ENCODE results near the gene CNFN. TPM values are rescaled to one million over a fixed set of nuclear protein-coding genes. Genes with fewer than 3 reads are reported as not detected.
"Not testable (repeated sequence)": the region's sequence is repeated elsewhere in the genome, so short reads cannot be mapped to it uniquely, and the experiment has no call there.

CNFN gene
- total RNA-seq, 4 donors from 2014 or later = 5.0 TPM; not detected in 3

DNA sequence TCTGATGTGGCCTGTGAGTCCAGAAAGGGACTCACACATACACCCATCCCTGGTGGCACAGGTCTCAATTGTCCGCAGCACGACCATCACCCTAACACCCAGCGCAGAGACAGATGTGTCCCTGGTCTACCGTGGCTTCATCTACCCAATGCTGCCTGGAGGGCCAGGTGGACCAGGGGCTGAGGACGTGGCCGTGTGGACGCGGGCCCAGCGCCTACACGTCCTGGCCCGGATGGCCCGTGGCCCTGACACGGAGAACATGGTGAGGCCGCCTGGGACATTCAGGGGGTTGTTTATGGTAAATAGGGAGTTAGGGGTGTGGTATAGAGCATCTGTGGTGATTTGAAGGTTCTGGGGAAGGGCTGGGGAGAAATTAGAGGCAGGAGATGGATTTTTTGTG lies 41.9 kb downstream of the CNFN start:
- H3K9me3 ChIP-seq = no peaks in the 10 kb centered on the region
- TF ChIP-seq, protein P1, sequence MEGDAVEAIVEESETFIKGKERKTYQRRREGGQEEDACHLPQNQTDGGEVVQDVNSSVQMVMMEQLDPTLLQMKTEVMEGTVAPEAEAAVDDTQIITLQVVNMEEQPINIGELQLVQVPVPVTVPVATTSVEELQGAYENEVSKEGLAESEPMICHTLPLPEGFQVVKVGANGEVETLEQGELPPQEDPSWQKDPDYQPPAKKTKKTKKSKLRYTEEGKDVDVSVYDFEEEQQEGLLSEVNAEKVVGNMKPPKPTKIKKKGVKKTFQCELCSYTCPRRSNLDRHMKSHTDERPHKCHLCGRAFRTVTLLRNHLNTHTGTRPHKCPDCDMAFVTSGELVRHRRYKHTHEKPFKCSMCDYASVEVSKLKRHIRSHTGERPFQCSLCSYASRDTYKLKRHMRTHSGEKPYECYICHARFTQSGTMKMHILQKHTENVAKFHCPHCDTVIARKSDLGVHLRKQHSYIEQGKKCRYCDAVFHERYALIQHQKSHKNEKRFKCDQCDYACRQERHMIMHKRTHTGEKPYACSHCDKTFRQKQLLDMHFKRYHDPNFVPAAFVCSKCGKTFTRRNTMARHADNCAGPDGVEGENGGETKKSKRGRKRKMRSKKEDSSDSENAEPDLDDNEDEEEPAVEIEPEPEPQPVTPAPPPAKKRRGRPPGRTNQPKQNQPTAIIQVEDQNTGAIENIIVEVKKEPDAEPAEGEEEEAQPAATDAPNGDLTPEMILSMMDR (IDR thresholded peaks at IDR 0.05) = no peak
- no peak for TF ChIP-seq EP300 (IDR thresholded peaks at IDR 0.05)
- no peak for TF ChIP-seq POLR2A (IDR thresholded peaks at IDR 0.05)
- H3K4me3 ChIP-seq = no peak overlapping the region
- no peaks in the 10 kb centered on the region for H3K4me1 ChIP-seq
- no peaks in the 10 kb centered on the region for H3K27me3 ChIP-seq
- H3K36me3 ChIP-seq = peaks cover 0 to 93% (median 0%) of the 10 kb centered on the region in 3 donors
- H3K27ac ChIP-seq = no peak overlapping the region
- DNase-seq (ENCODE audit: low spot score in 2 of 2) = no peak
- WGBS, 2 donors = 93 to 99% methylated on average over 14 of the region's 14 CpGs

DNA sequence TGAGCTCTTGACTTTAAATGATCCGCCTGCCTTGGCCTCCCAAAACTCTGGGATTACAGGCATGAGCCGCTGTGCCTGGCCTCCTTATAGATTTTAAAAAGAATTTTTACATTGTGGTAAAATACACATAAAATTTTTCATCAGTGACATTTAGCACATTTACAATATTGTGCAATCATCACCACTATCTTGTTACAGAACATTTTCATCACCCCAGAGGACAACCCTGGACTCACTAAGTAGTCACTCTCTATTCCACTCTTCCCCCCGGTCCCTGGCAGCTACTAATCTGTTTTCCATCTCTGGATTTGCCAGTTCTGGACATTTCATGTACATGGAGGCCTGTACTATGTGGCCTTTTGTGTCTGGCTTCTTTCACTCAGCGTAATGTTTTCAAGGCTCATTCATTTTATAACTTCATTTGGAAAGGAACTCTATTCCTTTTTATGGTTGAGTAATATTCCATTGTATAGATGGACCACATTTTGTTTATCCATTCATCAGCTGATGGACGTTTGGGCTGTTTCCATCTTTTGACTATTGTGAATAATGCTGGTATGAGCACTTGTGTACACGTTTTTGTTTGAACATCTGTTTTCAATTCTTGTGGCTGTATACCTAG lies 44.8 kb downstream of the CNFN start:
- Histone ChIP-seq H3K9me3 (no peaks in the 10 kb centered on the region), H3K4me1 (no peaks in the 10 kb centered on the region), H3K4me3 (no peak overlapping the region), H3K36me3 (peaks cover 0 to 85% (median 2%) of the 10 kb centered on the region in 3 donors), H3K27me3 (no peaks in the 10 kb centered on the region), H3K27ac (no peak overlapping the region)
- TF ChIP-seq POLR2A (IDR thresholded peaks at IDR 0.05) = no peak
- no peak for TF ChIP-seq EP300 (IDR thresholded peaks at IDR 0.05)
- TF ChIP-seq, protein P1 (IDR thresholded peaks at IDR 0.05) = no peak
- 80 to 86% methylated on average over 6 of the region's 6 CpGs for WGBS, 2 donors
- DNase-seq (ENCODE audit: low spot score in 2 of 2) = no peak

DNA sequence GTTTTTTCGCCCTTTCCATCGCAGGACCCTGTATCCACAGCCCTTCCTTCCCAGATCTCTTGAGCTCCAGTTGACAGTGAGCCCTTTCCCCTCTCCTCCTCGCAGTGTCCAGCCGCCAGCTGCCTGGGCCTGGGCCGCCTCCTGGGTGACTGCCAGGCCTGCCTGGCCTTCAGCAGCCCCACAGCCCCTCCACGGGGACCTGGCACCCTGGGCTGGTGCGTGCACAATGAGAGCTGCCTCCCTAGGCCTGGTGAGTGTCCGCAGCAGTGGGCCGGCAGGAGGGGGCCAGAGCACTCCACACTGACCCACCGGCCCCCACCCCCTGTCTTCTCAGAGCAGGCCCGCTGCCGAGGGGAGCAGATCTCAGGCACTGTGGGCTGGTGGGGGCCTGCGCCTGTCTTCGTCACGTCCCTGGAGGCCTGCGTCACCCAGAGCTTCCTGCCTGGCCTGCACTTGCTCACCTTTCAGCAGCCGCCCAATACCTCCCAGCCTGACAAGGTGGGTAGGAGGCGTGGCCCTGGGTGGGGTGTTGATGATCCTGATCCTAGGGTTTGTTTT lies 45.7 kb downstream of the CNFN start:
- H3K36me3 ChIP-seq = peaks cover 0 to 85% (median 2%) of the 10 kb centered on the region in 3 donors
- H3K9me3 ChIP-seq = no peaks in the 10 kb centered on the region
- H3K4me1 ChIP-seq = no peaks in the 10 kb centered on the region
- H3K4me3 ChIP-seq = no peak overlapping the region
- TF ChIP-seq EP300 (IDR thresholded peaks at IDR 0.05) = no peak
- TF ChIP-seq, protein P1 (IDR thresholded peaks at IDR 0.05) = no peak
- TF ChIP-seq POLR2A (IDR thresholded peaks at IDR 0.05) = no peak
- DNase-seq (ENCODE audit: low spot score in 2 of 2) = no peak
- 87 to 88% methylated on average over 13 to 17 of the region's 18 CpGs for WGBS, 2 donors
- H3K27ac ChIP-seq = no peak overlapping the region
- no peaks in the 10 kb centered on the region for H3K27me3 ChIP-seq

DNA sequence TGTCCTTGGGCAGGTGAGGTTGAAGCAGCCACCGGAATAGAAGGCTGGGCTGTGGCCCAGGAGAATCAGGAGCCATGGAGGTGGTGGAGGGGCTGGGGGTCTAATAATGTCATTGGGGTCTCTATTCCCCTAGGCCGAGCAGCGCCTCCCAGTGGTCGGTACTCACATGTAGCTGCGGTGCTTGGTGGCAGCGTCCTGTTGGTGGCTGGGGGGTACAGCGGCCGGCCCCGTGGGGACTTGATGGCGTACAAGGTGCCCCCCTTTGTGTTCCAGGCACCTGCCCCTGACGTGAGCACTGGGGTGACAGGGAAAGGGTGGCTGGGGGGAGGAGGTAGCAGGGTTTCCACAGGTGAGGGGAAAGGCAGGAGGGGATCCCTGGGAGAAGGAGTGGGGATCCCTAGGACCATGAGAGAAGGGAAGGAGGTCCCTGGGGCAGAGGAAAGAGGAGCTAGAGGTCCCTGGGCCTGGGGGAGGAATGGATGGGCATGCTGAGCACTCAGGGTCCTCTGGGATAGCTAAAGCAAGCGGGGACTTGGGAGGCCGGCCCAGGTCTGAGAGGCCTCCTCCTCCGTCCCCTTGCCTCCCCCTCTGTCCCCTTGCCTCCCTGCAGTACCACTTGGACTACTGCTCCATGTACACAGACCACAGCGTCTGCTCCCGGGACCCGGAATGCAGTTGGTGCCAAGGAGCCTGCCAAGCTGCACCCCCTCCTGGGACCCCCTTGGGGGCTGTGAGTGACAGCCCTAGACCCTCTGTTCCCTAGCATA lies 46.6 kb downstream of the CNFN start:
- WGBS, 2 donors = 85 to 88% methylated on average over 15 to 17 of the region's 17 CpGs
- TF ChIP-seq, protein P1 (IDR thresholded peaks at IDR 0.05) = no peak
- TF ChIP-seq EP300 (IDR thresholded peaks at IDR 0.05) (no peak), POLR2A (IDR thresholded peaks at IDR 0.05) (no peak)
- Histone ChIP-seq H3K36me3 (peaks cover 0 to 77% (median 2%) of the 10 kb centered on the region in 3 donors), H3K4me1 (no peaks in the 10 kb centered on the region), H3K27ac (no peak overlapping the region), H3K4me3 (no peak overlapping the region), H3K9me3 (no peaks in the 10 kb centered on the region), H3K27me3 (no peaks in the 10 kb centered on the region)
- DNase-seq (ENCODE audit: low spot score in 2 of 2) = no peak

DNA sequence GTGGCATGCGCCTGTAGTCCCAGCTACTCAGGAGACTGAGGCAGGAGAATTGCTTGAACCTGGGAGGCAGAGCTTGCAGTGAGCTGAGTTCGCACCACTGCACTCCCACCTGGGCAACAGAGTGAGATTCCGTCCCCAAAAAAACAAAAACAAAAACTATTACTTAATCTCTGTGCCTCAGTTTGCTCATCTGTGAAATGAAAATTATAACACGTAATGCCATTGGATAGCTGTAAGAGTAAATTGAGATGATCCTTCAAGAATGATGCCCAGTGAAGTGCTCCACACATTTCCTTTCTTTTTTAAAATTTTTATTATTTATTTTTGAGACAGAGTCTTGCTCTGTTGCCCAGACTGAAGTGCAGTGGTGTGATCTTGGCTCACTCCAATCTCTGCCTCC lies 50.2 kb downstream of the CNFN start:
- H3K4me3 ChIP-seq; H3K4me1 ChIP-seq; DNase-seq (ENCODE audit: low spot score in 2 of 2); H3K27me3 ChIP-seq; H3K9me3 ChIP-seq; H3K27ac ChIP-seq: not testable (repeated sequence)
- 95% methylated on average over 4 of the region's 4 CpGs for WGBS, 2 donors
- peaks cover 0 to 84% (median 2%) of the 10 kb centered on the region in 3 donors for H3K36me3 ChIP-seq

DNA sequence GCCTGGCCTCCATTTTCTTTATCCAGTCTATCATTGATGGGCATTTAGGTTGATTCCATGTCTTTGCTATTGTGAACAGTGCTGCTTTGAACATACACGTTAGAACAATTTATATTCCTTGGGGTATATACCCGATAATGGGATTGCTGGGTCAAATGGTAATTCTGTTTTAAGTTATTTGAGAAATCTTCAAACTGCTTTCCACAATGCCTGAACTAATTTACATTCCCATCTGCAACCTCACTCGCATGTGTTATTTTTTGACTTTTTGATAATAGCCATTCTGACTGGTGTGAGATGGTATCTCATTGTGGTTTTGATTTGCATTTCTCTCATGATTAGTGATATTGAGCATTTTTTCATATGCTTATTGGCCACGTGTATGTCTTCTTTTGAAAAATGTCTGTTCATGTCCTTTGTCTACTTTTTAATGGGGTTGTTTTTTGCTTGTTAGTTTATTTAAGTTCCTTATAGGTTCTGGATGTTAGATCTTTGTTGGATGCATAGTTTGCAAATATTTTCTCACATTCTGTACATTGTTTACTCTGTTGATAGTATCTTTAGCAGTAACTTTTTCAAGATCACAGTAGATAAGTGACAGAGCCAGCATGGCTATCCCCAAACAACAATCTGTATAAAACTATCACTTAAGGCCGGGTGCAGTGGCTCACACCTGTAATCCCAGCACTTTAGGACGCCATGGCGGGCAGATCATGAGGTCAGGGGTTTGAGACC lies 50.8 kb downstream of the CNFN start:
- peaks cover 0 to 80% (median 2%) of the 10 kb centered on the region in 3 donors for H3K36me3 ChIP-seq
- not testable (repeated sequence) for DNase-seq (ENCODE audit: low spot score in 2 of 2); H3K4me3 ChIP-seq; H3K4me1 ChIP-seq; H3K27me3 ChIP-seq; H3K9me3 ChIP-seq; H3K27ac ChIP-seq
- 84 to 86% methylated on average over 7 of the region's 7 CpGs for WGBS, 2 donors
